ENCODE data around the gene KRT40. TPM values are rescaled to one million over a fixed set of nuclear protein-coding genes. Genes with fewer than 3 reads are reported as not detected.

KRT40 gene
- total and polyA plus RNA-seq, 2 of the 8 experiments (the other 6 are each of a cell fraction or from before 2014, with no cell fraction given) = not detected

- TF ChIP-seq EP300 (IDR thresholded peaks at IDR 0.05; ENCODE audit: borderline replicate concordance in 1 of 2, low read depth in 2 of 2, low read length in 2 of 2) (no peak), KDM5A (IDR thresholded peaks at IDR 0.05; ENCODE audit: low read length) (no peak), SIN3A (conservative IDR thresholded peaks at IDR 0.05 in 1 of 2, IDR thresholded peaks at IDR 0.05 in 1 of 2; ENCODE audit: low read depth in 1 of 2, low read length in 2 of 2) (no peak)
These were observed 20.3 kb upstream of the KRT40 start (continued) for GRCh38 chr17:41004397-41004796.

Data from H1 (cell line).